Measurements from ENCODE around the gene SH3BP5L. TPM values are rescaled to one million over a fixed set of nuclear protein-coding genes. Genes with fewer than 3 reads are reported as not detected.
A peak's percentile ranks its signal among the peaks of the same experiment; 100 is the strongest.

Gene SH3BP5L
- total and polyA plus RNA-seq, 2 of the 13 experiments (the other 11 are each of a cell fraction or from before 2014, with no cell fraction given), result 10.3 to 14.9 TPM

GRCh38 chr1:248858096-248858890, 32.6 kb upstream of the SH3BP5L start (continued):
- TF ChIP-seq SNAPC5 (CRISPR knock-in tag; IDR thresholded peaks at IDR 0.05; ENCODE audit: borderline replicate concordance) (no peak), ZNF276 (CRISPR knock-in tag; IDR thresholded peaks at IDR 0.05; ENCODE audit: low read depth) (peak; percentile 34; the same call in 1 of the 2 replicates), PBX3 (CRISPR knock-in tag; IDR thresholded peaks at IDR 0.05; ENCODE audit: borderline replicate concordance) (no peak), ARID5B (CRISPR knock-in tag; IDR thresholded peaks at IDR 0.05) (peak; percentile 23; the same call in 1 of the 2 replicates), ZNF652 (CRISPR knock-in tag; IDR thresholded peaks at IDR 0.05; ENCODE audit: borderline replicate concordance, low read depth) (no peak), CBX1 (IDR thresholded peaks at IDR 0.05; ENCODE audit: low read depth) (no peak), PAX8 (CRISPR knock-in tag; IDR thresholded peaks at IDR 0.05; ENCODE audit: borderline replicate concordance) (no peak), ZFX (CRISPR knock-in tag; IDR thresholded peaks at IDR 0.05; ENCODE audit: low read depth) (peak; percentile 91), ZNF790 (CRISPR knock-in tag; IDR thresholded peaks at IDR 0.05; ENCODE audit: borderline replicate concordance) (no peak), SMAD1 (CRISPR knock-in tag; IDR thresholded peaks at IDR 0.05; ENCODE audit: borderline replicate concordance, low read depth) (no peak; the same call in 1 of the 2 replicates), DZIP1 (CRISPR knock-in tag; IDR thresholded peaks at IDR 0.05) (no peak), E2F2 (CRISPR knock-in tag; IDR thresholded peaks at IDR 0.05; ENCODE audit: borderline replicate concordance) (0 out of 2 replicates have a peak, but pooled peaks have one; percentile 81), ZNF512 (CRISPR knock-in tag; IDR thresholded peaks at IDR 0.05) (0 out of 2 replicates have a peak, but pooled peaks have one; percentile 42), ZNF605 (CRISPR knock-in tag; IDR thresholded peaks at IDR 0.05) (no peak)
